ENCODE measurements around the gene STK25.

The STK25 gene

GRCh38 chr2:241469746-241470145 is 38.6 kb downstream of the STK25 start:
- no peak for DNase-seq (ENCODE audit: low read depth)
- TF ChIP-seq, protein P1, sequence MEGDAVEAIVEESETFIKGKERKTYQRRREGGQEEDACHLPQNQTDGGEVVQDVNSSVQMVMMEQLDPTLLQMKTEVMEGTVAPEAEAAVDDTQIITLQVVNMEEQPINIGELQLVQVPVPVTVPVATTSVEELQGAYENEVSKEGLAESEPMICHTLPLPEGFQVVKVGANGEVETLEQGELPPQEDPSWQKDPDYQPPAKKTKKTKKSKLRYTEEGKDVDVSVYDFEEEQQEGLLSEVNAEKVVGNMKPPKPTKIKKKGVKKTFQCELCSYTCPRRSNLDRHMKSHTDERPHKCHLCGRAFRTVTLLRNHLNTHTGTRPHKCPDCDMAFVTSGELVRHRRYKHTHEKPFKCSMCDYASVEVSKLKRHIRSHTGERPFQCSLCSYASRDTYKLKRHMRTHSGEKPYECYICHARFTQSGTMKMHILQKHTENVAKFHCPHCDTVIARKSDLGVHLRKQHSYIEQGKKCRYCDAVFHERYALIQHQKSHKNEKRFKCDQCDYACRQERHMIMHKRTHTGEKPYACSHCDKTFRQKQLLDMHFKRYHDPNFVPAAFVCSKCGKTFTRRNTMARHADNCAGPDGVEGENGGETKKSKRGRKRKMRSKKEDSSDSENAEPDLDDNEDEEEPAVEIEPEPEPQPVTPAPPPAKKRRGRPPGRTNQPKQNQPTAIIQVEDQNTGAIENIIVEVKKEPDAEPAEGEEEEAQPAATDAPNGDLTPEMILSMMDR (IDR thresholded peaks at IDR 0.05; ENCODE audit: insufficient read depth, low read depth, low read length, missing control alignments), result no peak
- H3K4me3 ChIP-seq (ENCODE audit: low read depth, low read length), result no peak overlapping the region

DNA sequence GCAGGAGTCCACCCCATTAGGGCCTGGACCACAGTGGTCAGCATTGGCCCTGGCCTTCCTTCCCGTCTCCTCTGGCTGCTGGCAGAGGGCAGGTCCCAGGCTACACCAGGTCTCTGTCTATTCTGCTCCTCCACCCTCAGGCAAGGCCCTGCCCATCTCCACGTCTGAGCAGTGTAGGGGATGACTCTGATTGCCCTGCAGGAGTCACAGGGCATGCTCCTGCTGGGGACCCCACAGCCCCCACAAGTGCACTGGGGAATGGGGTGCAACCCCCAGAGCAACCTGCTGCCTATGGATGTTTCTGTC is 40.0 kb downstream of the STK25 start:
- no peak for DNase-seq (ENCODE audit: low read depth)
- TF ChIP-seq, protein P1 (IDR thresholded peaks at IDR 0.05; ENCODE audit: insufficient read depth, low read depth, low read length, missing control alignments), result no peak
- H3K4me3 ChIP-seq (ENCODE audit: low read depth, low read length), result no peak overlapping the region

DNA sequence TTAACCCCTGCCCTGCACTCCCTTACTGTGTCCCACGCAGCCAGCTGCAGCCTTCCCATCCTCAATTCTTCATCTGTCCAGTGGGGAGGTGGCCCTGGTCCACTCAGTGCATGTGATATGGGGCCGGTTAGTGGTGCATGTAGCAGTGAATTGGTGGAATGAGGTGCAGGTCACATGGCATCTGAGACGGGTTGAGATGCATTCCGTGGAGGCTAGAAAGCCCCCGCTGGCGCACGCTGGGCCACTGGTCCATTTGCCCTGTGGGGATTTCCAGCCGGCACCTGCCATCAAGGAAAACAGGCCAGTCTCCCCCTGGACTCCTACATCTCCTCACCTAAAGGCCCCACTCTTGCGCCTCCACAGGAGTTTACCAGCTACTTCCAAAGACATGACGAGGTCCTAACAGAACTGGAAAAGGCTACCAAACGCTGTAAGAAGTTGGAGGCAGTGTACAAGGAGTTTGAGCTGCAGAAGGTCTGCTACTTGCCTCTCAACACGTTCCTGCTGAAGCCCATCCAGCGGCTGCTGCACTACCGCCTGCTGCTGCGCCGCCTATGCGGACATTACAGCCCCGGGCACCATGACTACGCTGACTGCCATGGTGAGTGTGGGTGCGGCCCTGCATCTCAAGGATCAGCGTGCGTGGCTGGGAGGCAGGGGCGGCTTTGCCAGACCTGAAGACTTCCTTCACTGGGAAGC is 40.5 kb downstream of the STK25 start:
- no peak overlapping the region for H3K4me3 ChIP-seq (ENCODE audit: low read depth, low read length)
- no peak for DNase-seq (ENCODE audit: low read depth)
- TF ChIP-seq, protein P1 (IDR thresholded peaks at IDR 0.05; ENCODE audit: insufficient read depth, low read depth, low read length, missing control alignments), result no peak

GRCh38 chr2:241466230-241466629 is 42.2 kb downstream of the STK25 start:
- no peak for DNase-seq (ENCODE audit: low read depth)
- H3K4me3 ChIP-seq (ENCODE audit: low read depth, low read length), result no peak overlapping the region
- TF ChIP-seq, protein P1 (IDR thresholded peaks at IDR 0.05; ENCODE audit: insufficient read depth, low read depth, low read length, missing control alignments), result no peak

- H3K4me3 ChIP-seq (ENCODE audit: low read depth, low read length), result no peak overlapping the region
- TF ChIP-seq, protein P1 (IDR thresholded peaks at IDR 0.05; ENCODE audit: insufficient read depth, low read depth, low read length, missing control alignments), result no peak
- no peak for DNase-seq (ENCODE audit: low read depth)
Measured at GRCh38 chr2:241465543-241465942, 42.8 kb downstream of the STK25 start.

- no peak for DNase-seq (ENCODE audit: low read depth)
- no peak overlapping the region for H3K4me3 ChIP-seq (ENCODE audit: low read depth, low read length)
- TF ChIP-seq, protein P1 (IDR thresholded peaks at IDR 0.05; ENCODE audit: insufficient read depth, low read depth, low read length, missing control alignments), result no peak
Measured at GRCh38 chr2:241463276-241464135, 44.9 kb downstream of the STK25 start.

Data from GM12865 (cell line).